SKM-1 (cell line): ENCODE data around the gene RAB3GAP2.
"Not testable (repeated sequence)": the region's sequence is repeated elsewhere in the genome, so short reads cannot be mapped to it uniquely, and the experiment has no call there.

Experiments
- DNase-seq: peaks from one replicate; lab custom pipeline; 2025; ENCODE audit not compliant: unreplicated experiment; lab: John Stamatoyannopoulos, UW

RAB3GAP2 gene, protein sequence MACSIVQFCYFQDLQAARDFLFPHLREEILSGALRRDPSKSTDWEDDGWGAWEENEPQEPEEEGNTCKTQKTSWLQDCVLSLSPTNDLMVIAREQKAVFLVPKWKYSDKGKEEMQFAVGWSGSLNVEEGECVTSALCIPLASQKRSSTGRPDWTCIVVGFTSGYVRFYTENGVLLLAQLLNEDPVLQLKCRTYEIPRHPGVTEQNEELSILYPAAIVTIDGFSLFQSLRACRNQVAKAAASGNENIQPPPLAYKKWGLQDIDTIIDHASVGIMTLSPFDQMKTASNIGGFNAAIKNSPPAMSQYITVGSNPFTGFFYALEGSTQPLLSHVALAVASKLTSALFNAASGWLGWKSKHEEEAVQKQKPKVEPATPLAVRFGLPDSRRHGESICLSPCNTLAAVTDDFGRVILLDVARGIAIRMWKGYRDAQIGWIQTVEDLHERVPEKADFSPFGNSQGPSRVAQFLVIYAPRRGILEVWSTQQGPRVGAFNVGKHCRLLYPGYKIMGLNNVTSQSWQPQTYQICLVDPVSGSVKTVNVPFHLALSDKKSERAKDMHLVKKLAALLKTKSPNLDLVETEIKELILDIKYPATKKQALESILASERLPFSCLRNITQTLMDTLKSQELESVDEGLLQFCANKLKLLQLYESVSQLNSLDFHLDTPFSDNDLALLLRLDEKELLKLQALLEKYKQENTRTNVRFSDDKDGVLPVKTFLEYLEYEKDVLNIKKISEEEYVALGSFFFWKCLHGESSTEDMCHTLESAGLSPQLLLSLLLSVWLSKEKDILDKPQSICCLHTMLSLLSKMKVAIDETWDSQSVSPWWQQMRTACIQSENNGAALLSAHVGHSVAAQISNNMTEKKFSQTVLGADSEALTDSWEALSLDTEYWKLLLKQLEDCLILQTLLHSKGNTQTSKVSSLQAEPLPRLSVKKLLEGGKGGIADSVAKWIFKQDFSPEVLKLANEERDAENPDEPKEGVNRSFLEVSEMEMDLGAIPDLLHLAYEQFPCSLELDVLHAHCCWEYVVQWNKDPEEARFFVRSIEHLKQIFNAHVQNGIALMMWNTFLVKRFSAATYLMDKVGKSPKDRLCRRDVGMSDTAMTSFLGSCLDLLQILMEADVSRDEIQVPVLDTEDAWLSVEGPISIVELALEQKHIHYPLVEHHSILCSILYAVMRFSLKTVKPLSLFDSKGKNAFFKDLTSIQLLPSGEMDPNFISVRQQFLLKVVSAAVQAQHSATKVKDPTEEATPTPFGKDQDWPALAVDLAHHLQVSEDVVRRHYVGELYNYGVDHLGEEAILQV (N-terminal part only)

GRCh38 chr1:220272047-220272840, at the start of gene RAB3GAP2:
RAB3GAP2 (minus strand) TSS chr1:220272453; CDS start chr1:220272337, 116 bp downstream.
- peak; percentile 99 for DNase-seq

- no peak for DNase-seq
Observed at GRCh38 chr1:220321758-220322157, 49.5 kb upstream of the RAB3GAP2 start.

DNA sequence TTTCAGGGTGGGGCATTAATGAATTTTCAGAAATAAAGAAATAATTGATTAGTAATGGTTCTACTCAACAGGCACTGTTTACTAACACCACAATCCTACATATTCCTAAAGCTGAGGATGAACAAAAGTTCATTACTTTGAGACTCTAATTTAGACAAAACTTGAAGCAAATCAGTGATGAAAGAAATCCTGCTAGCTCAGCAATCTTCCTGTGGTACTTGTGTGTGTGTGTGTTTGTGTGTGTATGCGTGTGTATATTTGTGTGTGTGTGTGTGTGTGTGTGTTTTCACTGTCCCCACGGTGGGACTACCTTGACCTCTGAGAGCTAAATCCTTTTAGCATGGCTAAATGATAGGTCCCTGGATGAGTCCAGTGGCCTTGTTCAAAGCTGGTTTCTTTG, 48.5 kb upstream of the RAB3GAP2 start:
- DNase-seq = no peak

DNA sequence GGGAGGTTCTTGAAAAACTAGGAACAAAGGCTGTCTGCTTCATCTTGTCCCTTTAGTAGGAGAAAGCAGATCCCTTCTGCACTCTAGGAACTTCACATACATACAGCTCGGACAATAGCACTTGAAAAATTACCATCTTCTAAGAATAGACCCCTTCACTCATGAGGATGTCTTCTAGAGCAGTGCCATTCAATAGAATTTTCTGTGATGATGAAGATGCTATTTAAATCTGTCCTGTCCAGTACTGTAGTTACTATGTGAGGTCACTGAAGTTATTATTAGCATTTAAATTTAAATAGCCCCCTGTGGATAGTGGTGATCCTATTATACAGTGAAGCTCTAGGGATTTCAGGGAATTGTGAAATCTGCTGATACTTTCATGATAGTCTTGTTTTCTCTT, 46.4 kb upstream of the RAB3GAP2 start:
- no peak for DNase-seq

DNA sequence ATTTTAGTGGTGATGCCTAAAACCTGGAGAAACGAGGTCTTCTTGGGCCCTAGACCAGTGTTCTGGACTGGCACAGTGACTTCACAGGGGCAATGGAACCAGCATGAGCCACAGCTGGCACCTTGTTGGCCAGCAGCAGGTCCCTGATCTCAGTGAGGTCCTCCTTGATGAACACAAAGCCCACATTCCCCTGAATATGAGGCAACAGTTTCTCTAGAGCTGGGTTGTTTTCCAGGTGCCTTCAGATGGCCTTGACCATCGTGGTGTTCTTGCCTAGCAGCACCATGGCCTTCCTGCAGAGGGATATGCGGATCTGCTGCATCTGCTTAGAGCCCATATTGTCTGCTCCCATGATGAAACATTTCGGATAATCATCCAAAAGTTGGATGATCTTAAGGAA, 44.9 kb upstream of the RAB3GAP2 start:
- no peak for DNase-seq

GRCh38 chr1:220316305-220316704, 44.1 kb upstream of the RAB3GAP2 start:
- no peak for DNase-seq

- no peak for DNase-seq
Observed at GRCh38 chr1:220315070-220315839, 43.0 kb upstream of the RAB3GAP2 start.

GRCh38 chr1:220313576-220313975, 41.3 kb upstream of the RAB3GAP2 start:
- DNase-seq = no peak

DNA sequence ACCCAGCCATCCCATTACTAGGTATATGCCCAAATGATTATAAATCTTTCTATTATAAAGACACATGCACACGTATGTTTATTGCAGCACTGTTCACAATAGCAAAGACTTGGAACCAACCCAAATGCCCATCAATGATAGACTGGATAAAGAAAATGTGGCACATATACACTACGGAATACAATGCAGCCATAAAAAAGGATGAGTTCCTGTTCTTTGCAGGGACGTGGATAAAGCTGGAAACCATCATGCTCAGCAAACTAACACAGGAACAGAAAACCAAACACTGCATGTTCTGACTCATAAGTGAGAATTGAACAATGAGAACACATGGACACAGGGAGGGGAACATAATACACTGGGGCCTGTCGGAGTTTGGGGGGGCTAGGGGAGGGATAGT, 37.9 kb upstream of the RAB3GAP2 start:
- DNase-seq = not testable (repeated sequence)

DNA sequence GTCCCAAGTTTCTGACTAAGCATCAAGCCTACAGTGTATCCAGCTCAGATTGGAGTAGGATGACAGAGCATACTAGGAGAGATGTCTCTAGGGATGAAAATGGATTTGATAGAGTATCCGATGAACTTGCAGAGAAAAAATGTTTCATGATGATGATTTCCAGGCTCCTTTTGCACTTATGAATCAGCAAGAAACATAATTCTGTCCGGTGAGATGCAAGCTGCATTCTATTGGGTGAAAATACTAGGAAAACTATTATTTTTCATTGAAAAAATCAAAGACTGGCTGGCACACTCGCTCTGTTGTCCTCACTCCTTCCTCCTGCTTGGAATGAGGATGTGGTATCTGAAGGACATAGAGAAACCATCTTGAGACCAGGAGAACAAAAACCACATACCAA, 35.4 kb upstream of the RAB3GAP2 start:
- no peak for DNase-seq

DNA sequence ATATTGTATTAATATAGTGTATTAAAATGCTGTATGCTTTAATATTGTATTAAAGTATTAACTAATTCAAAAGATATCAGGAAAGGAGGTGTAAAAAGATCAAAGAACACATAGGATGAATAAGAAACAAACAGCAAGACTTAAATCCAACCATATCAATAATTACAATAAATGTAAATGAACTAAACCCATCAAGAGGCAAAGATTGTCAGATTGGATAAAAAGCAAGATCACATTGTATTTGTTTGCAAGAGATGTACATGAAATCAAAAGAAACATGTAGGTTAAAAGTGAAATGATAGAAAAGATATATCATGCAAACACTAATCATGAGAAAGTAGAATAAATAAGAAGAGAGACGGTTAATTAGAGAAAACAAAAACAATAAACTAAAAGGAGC, 34.1 kb upstream of the RAB3GAP2 start:
- no peak for DNase-seq

DNA sequence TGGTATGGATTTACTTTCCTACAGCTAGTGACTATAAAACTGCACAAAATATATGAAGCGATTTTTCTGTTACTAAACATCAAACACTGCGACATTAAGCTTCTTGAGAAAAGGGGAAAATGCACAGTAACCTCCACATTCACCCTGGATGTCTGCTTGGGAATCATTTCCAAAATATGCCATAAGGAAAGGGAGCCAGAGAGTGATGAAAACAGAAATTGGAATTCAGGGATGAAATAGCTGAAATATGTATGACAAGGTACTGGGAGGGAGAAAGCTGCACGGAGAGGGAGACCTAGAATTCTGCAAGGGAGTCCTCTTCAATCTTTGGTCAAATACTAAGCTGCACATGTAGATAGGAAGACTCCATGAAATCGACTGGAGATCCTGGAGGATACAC, 31.6 kb upstream of the RAB3GAP2 start:
- DNase-seq = no peak

- DNase-seq = no peak
Observed at GRCh38 chr1:220301630-220302029, 29.4 kb upstream of the RAB3GAP2 start.

GRCh38 chr1:220300442-220301121, 28.3 kb upstream of the RAB3GAP2 start:
- DNase-seq = no peak

DNA sequence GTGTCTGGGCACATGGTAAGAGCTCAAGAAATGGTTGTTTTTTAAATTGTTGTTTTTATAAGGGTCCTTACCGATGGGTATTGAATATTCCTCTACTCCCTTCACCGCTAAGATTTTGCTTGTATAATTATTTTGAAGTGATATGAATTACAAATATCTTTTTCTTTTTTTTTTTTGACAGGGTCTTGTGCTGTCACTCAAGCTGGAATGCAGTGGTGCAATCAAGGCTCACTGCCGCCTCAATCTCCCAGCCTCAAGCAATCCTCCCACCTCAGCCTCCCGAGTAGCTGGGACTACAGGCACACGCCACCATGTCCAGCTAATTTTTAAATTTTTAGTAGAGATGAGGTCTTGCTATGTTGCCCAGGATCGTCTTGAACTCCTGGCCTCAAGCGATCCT, 27.1 kb upstream of the RAB3GAP2 start:
- DNase-seq = no peak

GRCh38 chr1:220298470-220299205, 26.4 kb upstream of the RAB3GAP2 start:
- no peak for DNase-seq

- no peak for DNase-seq
Observed at GRCh38 chr1:220296981-220297380, 24.7 kb upstream of the RAB3GAP2 start.

GRCh38 chr1:220294846-220295301, 22.6 kb upstream of the RAB3GAP2 start:
- DNase-seq = no peak
